ENCODE data around the gene SORCS3. TPM values are rescaled to one million over a fixed set of nuclear protein-coding genes. Genes with fewer than 3 reads are reported as not detected.

SORCS3 gene
- polyA plus RNA-seq, 1 donor (not counting 4 experiments of a cell fraction or from before 2014, with no cell fraction given), result not detected

DNA sequence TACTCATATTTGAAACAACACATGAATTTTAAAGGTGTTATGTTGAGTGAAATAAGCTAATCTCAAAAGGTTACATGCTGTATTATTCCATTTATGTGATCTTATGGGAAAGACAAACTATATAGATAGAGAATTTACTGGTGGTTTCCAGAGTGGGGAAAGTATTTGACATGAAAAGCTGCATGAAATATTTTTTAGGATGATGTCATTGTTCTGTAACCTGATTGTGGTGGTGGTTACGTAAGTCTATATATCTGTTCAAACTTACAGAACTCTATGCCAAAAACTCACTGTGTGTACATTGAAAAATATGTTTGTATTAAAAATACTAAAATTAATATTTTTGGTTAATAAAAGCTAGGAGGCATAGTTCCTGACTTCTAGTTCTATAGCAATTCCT is 453.0 kb downstream of the SORCS3 start:
- Histone ChIP-seq H3K9me1 (ENCODE audit: control insufficient read depth, extremely low read depth, insufficient read depth, low read length) (no peaks in the 10 kb centered on the region), H3K79me2 (ENCODE audit: control insufficient read depth, insufficient read depth, low read length) (no peaks in the 10 kb centered on the region), H3K9ac (ENCODE audit: control insufficient read depth, extremely low read depth, insufficient read depth, low read length) (no peak overlapping the region), H3K4me3 (ENCODE audit: control insufficient read depth in 2 of 3, extremely low read depth in 1 of 3, insufficient read depth in 2 of 3, low read depth in 1 of 3, low read length in 3 of 3) (no peak overlapping the region), H4K20me1 (ENCODE audit: control insufficient read depth, extremely low read depth, insufficient read depth, low read length) (no peaks in the 10 kb centered on the region), H3K4me1 (ENCODE audit: control insufficient read depth, extremely low read depth, insufficient read depth, low read length) (no peaks in the 10 kb centered on the region), H2AFZ (ENCODE audit: control insufficient read depth, low read length) (no peak overlapping the region), H3K36me3 (ENCODE audit: control insufficient read depth in 2 of 2, extremely low read depth in 1 of 2, insufficient read depth in 2 of 2, low read length in 2 of 2) (no peaks in the 10 kb centered on the region), H3K27me3 (ENCODE audit: control insufficient read depth, extremely low read depth, insufficient read depth, low read length) (no peaks in the 10 kb centered on the region), H3K4me2 (ENCODE audit: control insufficient read depth, extremely low read depth, insufficient read depth, low read depth, low read length) (no peak overlapping the region), H3K9me3 (ENCODE audit: control insufficient read depth, low read depth, low read length) (no peaks in the 10 kb centered on the region), H3K27ac (ENCODE audit: control insufficient read depth, insufficient read depth, low read length) (no peak overlapping the region)
- no peak for DNase-seq (ENCODE audit: low read depth, low spot score)
- dilution Hi-C loops (cut with MboI; ENCODE audit: extremely low pct_ligation_motif_present, low sequenced_read_pairs), result no loop called here
- no peak for FAIRE-seq
- no peak for TF ChIP-seq EZH2 (IDR thresholded peaks at IDR 0.05; ENCODE audit: low read length)
- TF ChIP-seq, protein P1, sequence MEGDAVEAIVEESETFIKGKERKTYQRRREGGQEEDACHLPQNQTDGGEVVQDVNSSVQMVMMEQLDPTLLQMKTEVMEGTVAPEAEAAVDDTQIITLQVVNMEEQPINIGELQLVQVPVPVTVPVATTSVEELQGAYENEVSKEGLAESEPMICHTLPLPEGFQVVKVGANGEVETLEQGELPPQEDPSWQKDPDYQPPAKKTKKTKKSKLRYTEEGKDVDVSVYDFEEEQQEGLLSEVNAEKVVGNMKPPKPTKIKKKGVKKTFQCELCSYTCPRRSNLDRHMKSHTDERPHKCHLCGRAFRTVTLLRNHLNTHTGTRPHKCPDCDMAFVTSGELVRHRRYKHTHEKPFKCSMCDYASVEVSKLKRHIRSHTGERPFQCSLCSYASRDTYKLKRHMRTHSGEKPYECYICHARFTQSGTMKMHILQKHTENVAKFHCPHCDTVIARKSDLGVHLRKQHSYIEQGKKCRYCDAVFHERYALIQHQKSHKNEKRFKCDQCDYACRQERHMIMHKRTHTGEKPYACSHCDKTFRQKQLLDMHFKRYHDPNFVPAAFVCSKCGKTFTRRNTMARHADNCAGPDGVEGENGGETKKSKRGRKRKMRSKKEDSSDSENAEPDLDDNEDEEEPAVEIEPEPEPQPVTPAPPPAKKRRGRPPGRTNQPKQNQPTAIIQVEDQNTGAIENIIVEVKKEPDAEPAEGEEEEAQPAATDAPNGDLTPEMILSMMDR (optimal IDR thresholded peaks at IDR 0.05 in 1 of 3, IDR thresholded peaks at IDR 0.05 in 1 of 3, conservative IDR thresholded peaks at IDR 0.05 in 1 of 3; ENCODE audit: extremely low read depth in 1 of 3, insufficient read depth in 2 of 3, low read length in 3 of 3), result no peak

DNA sequence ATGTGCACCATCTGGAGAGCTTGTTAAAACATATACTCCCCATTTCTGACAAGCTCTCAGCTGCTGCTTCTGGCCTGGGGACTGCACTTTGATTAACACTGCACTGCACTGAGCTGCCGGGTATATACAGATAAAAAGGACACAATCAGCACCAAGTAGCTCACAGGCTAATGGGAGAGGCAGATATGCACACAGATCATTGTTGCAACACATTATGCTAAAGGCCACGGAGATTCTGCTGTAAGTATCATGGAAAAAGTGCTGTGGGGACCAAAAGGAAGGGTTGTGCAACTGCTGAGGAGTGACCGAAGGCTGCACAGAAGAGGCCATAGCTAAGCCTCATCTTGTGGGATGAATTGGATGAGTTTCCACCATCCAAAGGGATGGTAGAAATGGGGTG is 455.2 kb downstream of the SORCS3 start:
- no peak overlapping the region for H3K4me2 ChIP-seq (ENCODE audit: control insufficient read depth, extremely low read depth, insufficient read depth, low read depth, low read length)
- H2AFZ ChIP-seq (ENCODE audit: control insufficient read depth, low read length), result no peak overlapping the region
- dilution Hi-C loops (cut with MboI; ENCODE audit: extremely low pct_ligation_motif_present, low sequenced_read_pairs), result no loop called here
- no peaks in the 10 kb centered on the region for H4K20me1 ChIP-seq (ENCODE audit: control insufficient read depth, extremely low read depth, insufficient read depth, low read length)
- TF ChIP-seq EZH2 (IDR thresholded peaks at IDR 0.05; ENCODE audit: low read length), result no peak
- TF ChIP-seq, protein P1 (optimal IDR thresholded peaks at IDR 0.05 in 1 of 3, IDR thresholded peaks at IDR 0.05 in 1 of 3, conservative IDR thresholded peaks at IDR 0.05 in 1 of 3; ENCODE audit: extremely low read depth in 1 of 3, insufficient read depth in 2 of 3, low read length in 3 of 3), result no peak
- no peak for DNase-seq (ENCODE audit: low read depth, low spot score)
- no peak overlapping the region for H3K9ac ChIP-seq (ENCODE audit: control insufficient read depth, extremely low read depth, insufficient read depth, low read length)
- H3K27me3 ChIP-seq (ENCODE audit: control insufficient read depth, extremely low read depth, insufficient read depth, low read length), result no peaks in the 10 kb centered on the region
- H3K4me1 ChIP-seq (ENCODE audit: control insufficient read depth, extremely low read depth, insufficient read depth, low read length), result no peaks in the 10 kb centered on the region
- H3K79me2 ChIP-seq (ENCODE audit: control insufficient read depth, insufficient read depth, low read length), result no peaks in the 10 kb centered on the region
- no peak overlapping the region for H3K4me3 ChIP-seq (ENCODE audit: control insufficient read depth in 2 of 3, extremely low read depth in 1 of 3, insufficient read depth in 2 of 3, low read depth in 1 of 3, low read length in 3 of 3)
- H3K9me1 ChIP-seq (ENCODE audit: control insufficient read depth, extremely low read depth, insufficient read depth, low read length), result no peaks in the 10 kb centered on the region
- H3K36me3 ChIP-seq (ENCODE audit: control insufficient read depth in 2 of 2, extremely low read depth in 1 of 2, insufficient read depth in 2 of 2, low read length in 2 of 2), result no peaks in the 10 kb centered on the region
- H3K27ac ChIP-seq (ENCODE audit: control insufficient read depth, insufficient read depth, low read length), result no peak overlapping the region
- no peak for FAIRE-seq
- H3K9me3 ChIP-seq (ENCODE audit: control insufficient read depth, low read depth, low read length), result no peaks in the 10 kb centered on the region
